Fibroblast of lung (primary cell): ENCODE data around the gene LIPE.

ENCODE experiments used
- EZH2 ChIP-seq: IDR thresholded peaks from 2 replicates; pipeline ENCODE4 v1.5.1; 2012; ENCODE audit warnings: low read length, control low read depth, mild to moderate bottlenecking; ENCODE audit errors: missing control alignments
- TF ChIP-seq, protein P1 (sequence below), 2 donors: IDR thresholded peaks in 1 of 2; conservative IDR thresholded peaks in 1 of 2; 1 replicate in 1 of 2; 2 replicates in 1 of 2; pipeline ENCODE4 v1.5.1; 2011 to 2012; ENCODE audit warnings: low read length in 2 of 2, control low read depth in 1 of 2, inconsistent platforms in 1 of 2, low read depth in 1 of 2, mild to moderate bottlenecking in 1 of 2

GRCh38 chr19:42428676-42429075, 1.5 kb upstream of the LIPE start:
- no peak for TF ChIP-seq EZH2
- TF ChIP-seq, protein P1, sequence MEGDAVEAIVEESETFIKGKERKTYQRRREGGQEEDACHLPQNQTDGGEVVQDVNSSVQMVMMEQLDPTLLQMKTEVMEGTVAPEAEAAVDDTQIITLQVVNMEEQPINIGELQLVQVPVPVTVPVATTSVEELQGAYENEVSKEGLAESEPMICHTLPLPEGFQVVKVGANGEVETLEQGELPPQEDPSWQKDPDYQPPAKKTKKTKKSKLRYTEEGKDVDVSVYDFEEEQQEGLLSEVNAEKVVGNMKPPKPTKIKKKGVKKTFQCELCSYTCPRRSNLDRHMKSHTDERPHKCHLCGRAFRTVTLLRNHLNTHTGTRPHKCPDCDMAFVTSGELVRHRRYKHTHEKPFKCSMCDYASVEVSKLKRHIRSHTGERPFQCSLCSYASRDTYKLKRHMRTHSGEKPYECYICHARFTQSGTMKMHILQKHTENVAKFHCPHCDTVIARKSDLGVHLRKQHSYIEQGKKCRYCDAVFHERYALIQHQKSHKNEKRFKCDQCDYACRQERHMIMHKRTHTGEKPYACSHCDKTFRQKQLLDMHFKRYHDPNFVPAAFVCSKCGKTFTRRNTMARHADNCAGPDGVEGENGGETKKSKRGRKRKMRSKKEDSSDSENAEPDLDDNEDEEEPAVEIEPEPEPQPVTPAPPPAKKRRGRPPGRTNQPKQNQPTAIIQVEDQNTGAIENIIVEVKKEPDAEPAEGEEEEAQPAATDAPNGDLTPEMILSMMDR (conservative IDR thresholded peaks at IDR 0.05 in 1 of 2, IDR thresholded peaks at IDR 0.05 in 1 of 2; ENCODE audit: low read depth in 1 of 2, low read length in 2 of 2) = no peak
